HG02623 (cell line): ENCODE measurements around the gene ZNF223.

Experiments
- ATAC-seq: cut with Tn5 transposase; IDR thresholded peaks from one replicate; pipeline ENCODE4 v1.9.1; 2021; ENCODE audit warnings: moderate library complexity; ENCODE audit not compliant: unreplicated experiment

The ZNF223 gene

GRCh38 chr19:44051650-44052402 lies at the start of gene ZNF223:
TSS of gene ZNF223 (plus strand) at chr19:44052036. CDS start at chr19:44055177, 3,141 bp downstream.
- ATAC-seq = peak; percentile 47

DNA sequence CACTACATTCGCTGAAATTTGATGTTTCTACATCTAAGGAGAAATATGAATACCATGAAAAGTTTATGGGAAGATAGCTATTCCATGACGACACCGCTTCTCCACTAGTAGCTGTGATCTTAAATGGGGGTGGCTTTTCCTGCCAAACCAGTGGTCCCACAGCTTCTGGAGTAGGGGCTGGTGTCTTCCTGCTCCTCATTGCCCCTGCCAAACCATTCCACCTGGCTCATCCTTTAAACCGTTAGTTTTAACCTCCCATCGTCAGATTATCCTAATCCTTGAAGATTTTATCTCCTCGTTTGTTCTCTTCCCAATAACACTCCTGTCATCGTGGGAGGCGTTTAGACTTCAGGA lies 49.6 kb upstream of the ZNF223 start:
- no peak for ATAC-seq

DNA sequence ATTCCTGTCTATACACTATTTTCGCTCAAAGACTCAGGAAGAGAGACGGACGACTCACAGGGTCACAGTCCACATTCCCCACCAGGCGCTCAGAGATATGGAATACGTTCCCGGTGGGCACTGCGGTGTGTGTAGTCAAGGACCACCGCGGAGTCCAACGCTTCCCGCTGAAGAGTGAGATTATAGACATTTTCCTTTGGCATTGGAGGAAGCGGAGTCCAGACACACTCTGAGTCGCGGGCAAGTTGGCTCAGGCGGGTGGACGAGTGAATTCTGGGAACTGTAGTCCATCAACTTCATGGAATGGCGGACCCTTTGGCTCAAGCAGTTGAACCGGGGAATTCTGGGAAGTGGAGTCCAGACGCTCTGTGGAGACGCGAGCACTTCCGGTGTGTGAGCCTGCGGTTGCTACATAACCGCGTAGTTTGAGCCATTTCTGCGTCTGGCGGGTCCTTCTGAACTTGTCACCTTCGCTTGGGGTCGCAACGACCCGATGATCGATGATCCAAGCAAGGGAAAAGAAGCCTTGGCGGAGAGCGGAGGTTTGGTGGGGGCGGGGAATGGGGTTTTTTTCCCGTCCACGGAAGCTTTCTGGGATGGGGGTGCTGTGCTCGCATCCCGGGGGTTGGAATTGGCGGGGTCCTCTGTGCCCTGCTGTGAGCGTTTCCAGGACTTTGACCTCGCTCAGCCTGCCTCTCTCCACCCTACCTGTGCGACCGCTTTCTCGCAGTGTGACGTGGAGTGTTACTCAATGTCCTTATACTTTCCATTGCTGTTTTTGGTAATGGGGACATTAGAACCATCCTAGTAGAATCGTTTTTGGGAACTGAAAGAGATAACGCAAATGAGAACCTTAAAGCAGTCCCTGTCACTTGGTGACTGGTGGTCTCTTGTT lies 49.0 kb upstream of the ZNF223 start, which contains the start of gene ZNF230:
Gene ZNF230 (plus strand): TSS at position 392 of the 895 bp plus-strand sequence. CDS start 4,122 bp downstream, outside the sequence.
- ATAC-seq = peak; percentile 89

DNA sequence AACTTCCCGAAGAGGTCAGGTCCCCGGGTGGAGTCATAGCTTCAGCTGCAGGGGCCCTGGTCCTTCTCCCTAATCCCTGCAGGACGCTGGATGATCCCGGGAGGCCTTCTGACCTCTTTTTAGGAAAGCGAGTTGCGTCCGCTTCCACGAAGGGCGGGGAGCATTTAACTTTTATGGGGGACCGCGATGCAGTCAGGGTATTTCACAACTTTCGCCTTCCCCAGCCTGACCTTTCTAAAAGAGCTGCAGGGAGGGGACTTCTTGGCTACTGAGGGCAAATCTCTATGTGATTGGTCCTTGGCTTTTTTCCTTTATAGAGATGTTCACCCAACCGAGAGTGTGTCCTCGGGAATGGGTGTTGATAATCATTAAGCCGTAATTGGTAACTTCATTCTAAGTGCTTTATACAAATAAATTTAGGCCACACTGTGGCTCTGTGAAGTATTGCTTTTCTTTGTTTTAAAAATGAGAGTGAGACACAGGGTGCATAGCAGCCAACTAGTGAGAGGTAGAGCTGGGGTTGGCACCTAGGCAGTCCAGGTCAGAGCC lies 48.3 kb upstream of the ZNF223 start:
- ATAC-seq = peak; percentile 8

DNA sequence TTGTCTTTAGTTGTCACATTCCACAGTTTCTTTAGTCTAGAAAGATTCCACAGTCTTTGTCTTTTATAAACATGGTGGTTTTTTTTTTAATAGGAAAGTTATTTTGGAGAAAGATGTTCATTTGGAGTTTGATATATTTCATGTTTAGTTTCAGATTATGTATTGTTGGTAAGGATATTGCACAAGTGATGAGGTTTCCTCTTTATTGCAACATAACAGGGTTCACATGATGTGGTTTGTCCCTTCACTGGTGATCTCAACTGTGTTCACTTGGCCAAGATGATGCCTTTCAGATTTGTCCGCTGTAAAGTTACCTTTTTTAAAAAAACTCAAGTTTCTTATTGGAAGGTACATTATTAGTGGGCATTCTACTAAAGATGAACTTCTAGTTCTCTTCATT lies 45.9 kb upstream of the ZNF223 start:
- no peak for ATAC-seq

DNA sequence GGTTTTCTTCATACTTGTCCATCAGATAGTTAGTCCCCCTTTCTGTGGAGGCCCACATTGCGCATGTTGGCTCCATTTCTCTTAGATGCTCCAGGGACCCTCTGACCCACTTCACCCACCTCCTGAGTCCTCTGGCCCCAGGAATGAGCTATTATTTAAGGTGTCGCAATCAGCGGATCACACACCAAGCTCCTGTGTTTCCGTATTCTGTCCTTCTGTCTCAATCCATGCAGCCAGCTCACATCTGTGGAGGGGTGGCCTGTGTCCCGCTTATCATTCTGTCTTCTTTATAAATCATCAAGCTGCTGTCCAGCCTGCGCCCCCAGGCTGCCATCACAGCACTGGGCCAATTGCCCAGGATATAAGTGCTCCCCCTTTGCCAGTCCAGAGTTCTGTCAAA lies 44.4 kb upstream of the ZNF223 start:
- no peak for ATAC-seq

DNA sequence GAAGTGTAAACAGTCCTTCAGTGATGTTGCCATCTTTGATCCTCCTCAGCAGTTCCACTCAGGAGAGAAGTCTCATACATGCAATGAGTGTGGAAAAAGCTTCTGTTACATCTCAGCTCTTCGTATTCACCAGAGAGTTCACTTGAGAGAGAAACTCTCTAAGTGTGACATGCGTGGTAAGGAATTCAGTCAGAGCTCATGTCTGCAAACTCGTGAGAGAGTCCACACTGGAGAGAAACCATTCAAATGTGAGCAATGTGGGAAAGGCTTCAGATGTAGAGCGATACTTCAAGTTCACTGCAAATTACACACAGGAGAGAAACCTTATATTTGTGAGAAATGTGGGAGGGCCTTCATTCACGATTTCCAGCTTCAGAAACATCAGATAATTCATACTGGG lies 41.4 kb upstream of the ZNF223 start:
- no peak for ATAC-seq

- ATAC-seq = no peak
Measured at GRCh38 chr19:44019498-44019897, 32.3 kb upstream of the ZNF223 start.

- no peak for ATAC-seq
Measured at GRCh38 chr19:44021221-44021620, 30.6 kb upstream of the ZNF223 start.

DNA sequence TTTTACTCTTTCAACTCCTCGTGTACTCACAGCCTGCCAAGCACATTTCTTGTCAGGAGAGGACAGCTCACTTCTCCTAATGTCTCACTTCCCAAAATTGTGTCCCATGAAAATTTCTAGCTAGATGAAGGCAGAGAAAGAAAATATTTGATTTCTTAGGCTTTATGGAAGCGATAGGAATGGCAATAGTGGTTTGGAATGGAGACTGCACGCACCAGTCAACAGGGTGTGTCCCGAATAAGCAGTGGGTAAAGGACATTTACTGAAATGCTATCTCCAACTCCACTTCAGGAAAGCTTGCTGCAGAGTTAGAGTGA lies 27.0 kb upstream of the ZNF223 start:
- ATAC-seq = no peak

- ATAC-seq = no peak
Measured at GRCh38 chr19:44025217-44025936, 26.5 kb upstream of the ZNF223 start, which contains the start of gene ZNF222. TSS of gene ZNF222 (plus strand) at chr19:44025379. CDS start at chr19:44025437, 58 bp downstream.

- no peak for ATAC-seq
Measured at GRCh38 chr19:44026622-44027021, 25.2 kb upstream of the ZNF223 start.

DNA sequence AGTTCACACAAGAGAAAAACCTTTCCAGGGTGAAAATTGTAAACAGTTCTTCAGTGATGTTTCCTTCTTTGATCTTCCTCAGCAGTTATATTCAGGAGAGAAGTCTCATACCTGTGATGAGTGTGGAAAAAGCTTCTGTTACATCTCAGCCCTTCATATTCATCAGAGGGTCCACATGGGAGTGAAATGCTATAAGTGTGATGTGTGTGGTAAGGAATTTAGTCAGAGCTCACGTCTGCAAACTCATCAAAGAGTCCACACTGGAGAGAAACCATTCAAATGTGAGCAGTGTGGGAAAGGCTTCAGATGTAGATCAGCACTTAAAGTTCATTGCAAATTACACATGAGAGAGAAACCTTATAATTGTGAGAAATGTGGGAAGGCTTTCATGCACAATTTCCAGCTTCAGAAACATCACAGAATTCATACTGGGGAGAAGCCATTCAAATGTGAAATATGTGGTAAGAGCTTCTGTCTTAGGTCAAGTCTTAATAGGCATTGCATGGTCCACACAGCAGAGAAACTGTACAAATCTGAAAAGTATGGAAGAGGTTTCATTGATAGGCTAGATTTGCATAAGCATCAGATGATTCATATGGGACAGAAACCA lies 19.7 kb upstream of the ZNF223 start:
- ATAC-seq = no peak

DNA sequence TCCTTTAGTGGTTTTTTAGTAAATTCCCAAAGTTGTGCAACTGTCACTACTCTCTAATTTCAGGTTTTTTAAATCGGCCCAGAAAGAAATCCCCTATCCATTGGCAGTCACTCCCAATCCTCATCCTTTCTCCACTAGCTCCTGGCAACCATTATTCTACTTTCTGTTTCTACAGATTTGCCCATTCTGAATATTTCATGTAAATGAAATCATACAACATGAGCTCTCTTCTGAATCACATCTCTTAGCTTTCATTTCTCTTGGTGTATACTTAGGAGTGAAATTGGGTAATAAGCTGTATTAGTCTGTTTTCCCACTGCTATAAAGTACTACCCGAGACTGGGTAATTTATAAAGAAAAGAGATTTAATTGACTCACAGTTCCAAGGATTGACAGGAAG lies 9.7 kb upstream of the ZNF223 start:
- ATAC-seq = no peak

DNA sequence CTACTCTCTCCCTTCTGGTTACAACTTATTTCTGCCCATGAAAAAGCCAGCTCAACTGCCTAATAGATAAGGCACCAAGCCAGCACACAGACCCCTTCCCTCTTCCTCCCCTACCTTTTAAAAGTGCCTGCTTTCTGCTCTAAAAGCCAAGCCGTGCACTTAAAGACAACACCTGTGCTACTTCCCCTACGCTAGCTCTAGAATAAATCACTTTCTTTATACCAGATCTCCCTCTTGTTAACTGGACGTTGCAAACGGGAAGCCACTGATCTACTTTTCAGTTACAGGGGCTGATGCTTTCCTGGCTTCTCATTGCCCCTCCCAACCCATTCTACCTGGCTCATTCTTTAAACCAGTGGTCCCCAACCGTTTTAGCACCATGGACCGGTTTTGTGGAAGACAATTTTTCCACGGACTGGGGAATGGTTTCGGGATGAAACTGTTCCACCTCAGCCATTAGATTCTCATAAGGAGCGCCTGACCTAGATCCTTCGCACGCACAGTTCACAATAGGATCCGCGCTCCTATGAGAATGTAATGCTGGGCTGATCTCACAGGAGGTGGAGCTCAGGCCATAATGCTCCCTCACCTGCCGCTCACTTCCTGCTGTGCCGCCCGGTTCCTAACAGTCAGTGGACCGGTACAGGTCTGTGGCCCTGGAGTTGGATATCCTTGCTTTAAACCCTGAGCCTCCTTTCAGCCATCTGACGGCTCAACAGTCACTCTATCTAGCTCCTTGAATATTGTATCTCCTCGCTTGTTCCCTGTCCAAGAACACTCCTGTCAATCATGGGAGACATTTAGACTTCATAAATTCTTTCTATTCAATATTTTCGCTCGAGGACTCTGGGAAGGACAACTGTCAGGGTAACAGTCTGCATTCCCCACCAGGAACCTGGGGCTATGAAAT lies 841 bp upstream of the ZNF223 start:
- peak; percentile 18 for ATAC-seq

DNA sequence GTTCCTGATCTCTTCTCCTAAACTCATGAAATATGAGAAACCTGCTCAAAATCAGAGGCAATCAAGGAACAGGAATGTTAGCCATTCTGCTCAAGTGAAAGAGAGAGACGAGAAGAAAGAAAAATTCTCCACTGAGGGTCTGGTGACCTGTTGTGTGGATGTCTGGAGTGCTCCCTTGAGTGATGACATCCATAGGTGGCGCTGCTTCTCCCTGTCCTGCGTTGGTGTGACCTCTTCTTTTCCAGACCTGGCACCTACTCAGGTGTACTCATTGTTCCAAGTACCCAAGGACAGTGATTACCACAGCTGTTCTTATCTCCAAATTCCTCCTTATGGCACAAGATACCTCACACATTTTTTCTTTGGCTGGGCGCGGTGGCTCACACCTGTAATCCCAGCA lies 4.0 kb downstream of the ZNF223 start:
- ATAC-seq = no peak

DNA sequence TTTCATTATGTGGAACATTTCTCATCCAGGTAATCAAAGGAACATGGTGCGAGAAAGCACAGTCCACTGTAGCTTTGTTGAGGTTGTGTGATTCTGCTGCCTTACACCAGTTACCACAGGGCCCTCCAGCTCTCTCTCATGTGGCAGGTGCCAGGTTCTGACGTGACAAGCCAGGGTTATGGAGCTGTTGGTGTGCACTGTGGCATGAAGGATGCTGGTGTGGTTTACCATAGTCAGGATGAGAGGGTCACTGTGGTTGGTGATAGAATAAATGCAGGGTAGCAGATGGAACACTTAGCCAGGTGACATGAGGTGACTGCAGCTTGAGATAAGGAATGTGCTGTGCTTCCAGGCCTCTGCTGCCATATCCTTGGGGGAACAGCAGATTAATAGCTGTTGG lies 7.4 kb downstream of the ZNF223 start:
- no peak for ATAC-seq

DNA sequence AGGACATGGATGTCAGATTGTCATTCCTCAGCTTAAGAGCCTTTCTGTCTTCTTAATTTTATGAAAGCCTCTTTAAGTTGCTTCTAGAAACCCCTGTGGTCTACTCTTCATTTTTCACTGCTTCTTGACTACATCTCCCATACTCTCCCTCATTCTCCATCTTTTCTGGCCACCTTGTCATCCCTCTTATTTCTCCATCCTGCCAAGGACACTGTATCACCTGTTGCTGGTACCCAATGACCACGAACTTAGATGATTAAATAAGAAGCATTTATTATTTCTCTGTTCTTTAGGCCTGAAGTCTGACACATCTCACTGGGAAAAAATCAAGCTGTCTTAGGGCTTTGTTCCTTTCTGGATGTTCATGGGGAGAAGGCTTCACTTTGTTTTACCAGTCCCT lies 9.2 kb downstream of the ZNF223 start:
- ATAC-seq = no peak

DNA sequence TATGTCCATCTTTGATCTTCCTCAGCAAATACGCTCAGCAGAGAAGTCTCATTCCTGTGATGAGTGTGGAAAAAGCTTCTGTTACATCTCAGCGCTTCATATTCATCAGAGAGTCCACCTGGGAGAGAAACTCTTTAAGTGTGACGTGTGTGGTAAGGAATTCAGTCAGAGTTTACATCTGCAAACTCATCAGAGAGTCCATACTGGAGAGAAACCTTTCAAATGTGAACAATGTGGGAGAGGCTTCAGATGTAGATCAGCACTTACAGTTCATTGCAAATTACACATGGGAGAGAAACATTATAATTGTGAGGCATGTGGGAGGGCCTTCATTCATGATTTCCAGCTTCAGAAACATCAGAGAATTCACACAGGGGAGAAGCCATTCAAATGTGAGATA lies 14.5 kb downstream of the ZNF223 start:
- no peak for ATAC-seq

GRCh38 chr19:44069415-44069814 lies 17.6 kb downstream of the ZNF223 start:
- no peak for ATAC-seq
